Activated B cell treated with CpG ODN at 0.5 μM for 24 hours (primary cell): ENCODE data around the gene HOXC6. TPM values are rescaled to one million over a fixed set of nuclear protein-coding genes. Genes with fewer than 3 reads are reported as not detected.

Source experiments
- ATAC-seq: fragments of 200-7000 bp; cut with Tn5 transposase; one replicate; pipeline ENCODE4 v1.10.0; 2021; ENCODE audit warnings: low read depth, mild to moderate bottlenecking, moderate library complexity
- CTCF ChIA-PET: fragments of 350-600 bp; sonication (Branson Sonifier 250); formaldehyde crosslinking; loops from one replicate; lab custom pipeline; 2021; ENCODE audit warnings: antibody characterized with exemption; lab: Charles Lee
- POLR2A ChIA-PET: fragments of 350-600 bp; sonication (Branson Sonifier 250); formaldehyde crosslinking; loops from one replicate; lab custom pipeline; 2021; ENCODE audit warnings: antibody characterized with exemption; lab: Charles Lee
- DNase-seq: peaks from one replicate; pipeline ENCODE4 v3.0.0; 2022
- H3K27ac Mint-ChIP-seq: one replicate; pipeline ENCODE4 v1.8.0; 2020; ENCODE audit warnings: mixed read lengths
- H3K27me3 Mint-ChIP-seq: one replicate; pipeline ENCODE4 v1.8.0; 2021; ENCODE audit warnings: mixed read lengths
- H3K36me3 Mint-ChIP-seq: one replicate; pipeline ENCODE4 v1.8.0; 2021; ENCODE audit warnings: low read depth, mixed read lengths
- H3K4me1 Mint-ChIP-seq: one replicate; pipeline ENCODE4 v1.8.0; 2021; ENCODE audit warnings: mixed read lengths
- H3K4me3 Mint-ChIP-seq: one replicate; pipeline ENCODE4 v1.8.0; 2020; ENCODE audit warnings: mild to moderate bottlenecking, mixed read lengths
- H3K9me3 Mint-ChIP-seq: one replicate; pipeline ENCODE4 v1.8.0; 2020; ENCODE audit warnings: mixed read lengths
- CTCF ChIP-seq: fragments of 200-600 bp; IDR thresholded peaks from one replicate; pipeline ENCODE4 v1.8.0; 2022; ENCODE audit warnings: antibody characterized with exemption, mild to moderate bottlenecking
- intact Hi-C: fragments of 100-400 bp; cut with micrococcal nuclease; formaldehyde crosslinking; loops from one replicate; pipeline ENCODE4 v1.15.1; 2024
- total RNA-seq: library from RNA; stranded (reverse); gene quantifications from 2 replicates; pipeline ENCODE4 v1.2.3, GENCODE V29; 2022

Gene HOXC6
- total RNA-seq, 1 donor from 2014 or later: not detected

- H3K27ac Mint-ChIP-seq: peak within 1 kb of the TSS; percentile 56
- peak; percentile 37 for ATAC-seq
- peaks cover 28% of the 10 kb centered on the region for H3K4me1 Mint-ChIP-seq
- ChIA-PET CTCF (interaction anchor here (0.6 to 3.5 kb wide), 2 partner anchors 13 to 21 kb away, joined by 3 to 13 read pairs; no protein-coding TSS in a partner anchor), POLR2A (interaction anchor here (0.7 to 1.7 kb wide), 3 partner anchors 9 to 223 kb away, joined by 4 to 6 read pairs (median 5); no protein-coding TSS in a partner anchor)
- H3K27me3 Mint-ChIP-seq: peaks cover 88% of the 10 kb centered on the region
- intact Hi-C loops: loop anchor here (5.0 kb wide), 1 partner anchor 193 kb away; no protein-coding TSS in a partner anchor
- no peaks in the 10 kb centered on the region for H3K9me3 Mint-ChIP-seq
- no peaks in the 10 kb centered on the region for H3K36me3 Mint-ChIP-seq
- no peak for DNase-seq
- no peak for TF ChIP-seq CTCF
- peak within 1 kb of the TSS; percentile 15 for H3K4me3 Mint-ChIP-seq
These were observed 43.1 kb upstream of the HOXC6 start, which contains the start of gene HOXC10 for GRCh38 chr12:53984901-53985691. Gene HOXC10, plus strand, starts transcription at chr12:53985146. Its CDS starts 114 bp downstream, at chr12:53985260.

- TF ChIP-seq CTCF: no peak
- H3K27me3 Mint-ChIP-seq: peaks cover 89% of the 10 kb centered on the region
- no peak overlapping the region for H3K4me3 Mint-ChIP-seq
- no peak for DNase-seq
- ATAC-seq: no peak
- CTCF ChIA-PET: interaction anchor here (0.6 to 3.5 kb wide), 3 partner anchors 13 to 54 kb away, joined by 3 to 13 read pairs (median 3); no protein-coding TSS in a partner anchor
- peak overlapping the region; percentile 50 for H3K27ac Mint-ChIP-seq
- intact Hi-C loops: loop anchor here (5.0 kb wide), 1 partner anchor 193 kb away; no protein-coding TSS in a partner anchor
- peaks cover 28% of the 10 kb centered on the region for H3K4me1 Mint-ChIP-seq
- no peaks in the 10 kb centered on the region for H3K36me3 Mint-ChIP-seq
- no peaks in the 10 kb centered on the region for H3K9me3 Mint-ChIP-seq
- POLR2A ChIA-PET: interaction anchor here (1.7 kb wide), 1 partner anchor 222 kb away, joined by 5 read pairs; no protein-coding TSS in a partner anchor
These were observed 42.6 kb upstream of the HOXC6 start for GRCh38 chr12:53985692-53985993.

DNA sequence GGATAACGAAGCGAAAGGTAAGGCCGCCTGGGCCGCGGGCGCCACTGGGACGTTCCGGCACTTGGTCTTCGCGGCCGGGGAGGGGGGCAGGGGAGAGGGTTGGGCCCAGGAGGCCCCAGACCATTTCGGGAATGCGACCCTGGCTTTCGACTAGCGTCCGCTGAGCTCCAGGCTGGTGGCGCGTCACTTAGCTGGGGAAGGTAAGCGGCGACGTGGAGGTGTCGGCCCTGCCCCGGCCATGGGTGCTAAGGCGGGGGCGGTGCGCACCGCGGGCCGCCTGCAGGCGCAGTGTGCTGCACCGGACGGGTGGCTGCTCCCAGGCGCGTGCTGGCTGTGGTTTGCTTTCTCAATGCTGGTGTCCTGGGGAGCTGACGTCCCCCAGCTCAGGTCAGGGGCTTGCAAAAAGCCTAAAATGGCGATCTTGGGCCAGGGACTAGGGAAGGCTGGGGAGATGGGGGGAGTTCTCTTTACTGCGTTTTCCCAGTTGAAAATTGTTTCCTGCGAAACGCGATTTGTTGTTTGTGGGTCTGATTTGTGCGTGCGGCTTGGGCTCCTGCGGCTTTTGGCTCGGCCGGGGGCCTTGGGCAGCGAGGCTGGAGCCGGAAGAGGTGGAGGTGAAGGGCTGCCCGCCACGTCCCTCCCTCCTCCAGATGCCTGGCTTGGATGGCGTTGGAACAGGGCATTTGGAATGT, 42.1 kb upstream of the HOXC6 start:
- H3K27me3 Mint-ChIP-seq: peaks cover 89% of the 10 kb centered on the region
- peak overlapping the region; percentile 50 for H3K27ac Mint-ChIP-seq
- intact Hi-C loops: loop anchor here (5.0 kb wide), 1 partner anchor 194 kb away; no protein-coding TSS in a partner anchor

DNA sequence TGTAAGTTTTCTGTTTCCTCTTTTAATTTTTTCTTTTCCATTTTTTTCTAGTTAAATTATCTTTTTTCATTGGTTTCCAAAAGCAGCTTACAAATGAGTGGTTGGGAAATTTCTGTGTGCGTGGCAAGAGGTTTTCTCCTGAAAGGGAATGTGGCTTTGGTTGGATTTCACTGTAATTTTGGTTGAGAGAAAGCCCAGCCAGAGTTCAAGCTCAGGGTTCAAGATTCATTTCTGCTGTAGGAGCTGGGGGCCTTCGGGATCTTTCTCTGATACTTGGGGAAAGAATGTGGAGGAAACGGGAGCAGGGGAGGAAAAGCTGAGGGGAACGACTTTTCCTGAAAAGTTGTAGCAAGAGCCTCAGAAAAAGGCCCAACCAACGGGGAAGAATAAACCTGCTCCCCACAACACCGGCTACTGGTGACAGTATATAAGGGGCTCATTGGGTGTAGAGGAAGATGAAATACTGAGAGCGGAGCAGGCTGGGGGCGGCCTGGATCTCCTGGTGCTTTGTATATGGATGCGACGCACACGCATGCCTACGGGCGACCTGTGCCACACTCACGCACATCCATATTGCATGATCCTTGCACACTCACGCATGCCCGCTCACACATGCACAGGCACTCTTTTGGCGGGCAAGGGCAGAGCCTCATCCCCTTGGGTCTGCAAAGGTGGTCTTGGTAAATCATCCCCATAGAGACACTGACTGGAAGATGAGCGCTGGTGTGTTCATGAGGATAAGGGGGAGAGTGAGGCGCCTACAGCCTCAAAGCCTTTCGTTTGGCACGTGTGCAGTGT, 41.4 kb upstream of the HOXC6 start:
- Mint-ChIP-seq H3K9me3 (no peaks in the 10 kb centered on the region), H3K27ac (no peak overlapping the region), H3K4me3 (no peak overlapping the region), H3K27me3 (peaks cover 88% of the 10 kb centered on the region), H3K36me3 (no peaks in the 10 kb centered on the region), H3K4me1 (peaks cover 28% of the 10 kb centered on the region)
- CTCF ChIA-PET: interaction anchor here (1.5 to 3.5 kb wide), 2 partner anchors 19 to 55 kb away, joined by 3 to 13 read pairs; no protein-coding TSS in a partner anchor
- intact Hi-C loops: loop anchor here (5.0 kb wide), 1 partner anchor 195 kb away; no protein-coding TSS in a partner anchor
- no peak for ATAC-seq
- TF ChIP-seq CTCF: no peak
- POLR2A ChIA-PET: no interaction called here
- DNase-seq: no peak

More for the DNA sequence above, 42.1 kb upstream of the HOXC6 start:
- CTCF ChIA-PET: interaction anchor here (1.5 to 3.5 kb wide), 2 partner anchors 20 to 55 kb away, joined by 3 to 13 read pairs; no protein-coding TSS in a partner anchor
- POLR2A ChIA-PET: interaction anchor here (1.7 kb wide), 1 partner anchor 222 kb away, joined by 5 read pairs; no protein-coding TSS in a partner anchor
- Mint-ChIP-seq H3K4me1 (peaks cover 28% of the 10 kb centered on the region), H3K36me3 (no peaks in the 10 kb centered on the region), H3K9me3 (no peaks in the 10 kb centered on the region), H3K4me3 (no peak overlapping the region)
- no peak for TF ChIP-seq CTCF
- no peak for DNase-seq
- ATAC-seq: no peak
